Heart right ventricle (tissue), 16 donors: ENCODE measurements around the gene ADPRH. TPM values are rescaled to one million over a fixed set of nuclear protein-coding genes. Genes with fewer than 3 reads are reported as not detected.
A peak's percentile ranks its signal among the peaks of the same experiment; 100 is the strongest.

Experiments used
- ATAC-seq, 8 donors: fragments of 200-7000 bp; cut with Tn5 transposase; one replicate each; pipeline ENCODE4 v1.9.1; 2020; ENCODE audit warnings: mild to moderate bottlenecking in 8 of 8, moderate library complexity in 8 of 8, moderate number of reproducible peaks in 1 of 8
- DNase-seq, 2 donors: peaks; one replicate each; pipeline ENCODE4 v3.0.0-alpha.2; 2020
- H3K27ac ChIP-seq, 10 donors: fragments of 200-600 bp; sonication (generic) in 2 of 10; one replicate each; pipeline versions ENCODE4 v1.5.0 to v1.8.0; 2020 to 2022; ENCODE audit warnings: mild to moderate bottlenecking in 3 of 10
- H3K27me3 ChIP-seq, 7 donors: fragments of 200-600 bp; one replicate each; pipeline ENCODE4 v1.8.0; 2021 to 2022; ENCODE audit warnings: mild to moderate bottlenecking in 2 of 7
- H3K36me3 ChIP-seq, 9 donors: fragments of 200-600 bp; sonication (generic) in 1 of 9; one replicate each; pipeline versions ENCODE4 v1.5.0 to v1.8.0; 2020 to 2022; ENCODE audit warnings: mild to moderate bottlenecking in 2 of 9
- H3K4me1 ChIP-seq, 9 donors: fragments of 200-600 bp; sonication (generic) in 1 of 9; one replicate each; pipeline versions ENCODE4 v1.5.0 to v1.8.0; 2020 to 2022; ENCODE audit warnings: mild to moderate bottlenecking in 4 of 9
- H3K4me3 ChIP-seq, 10 donors: fragments of 200-600 bp; sonication (generic) in 2 of 10; one replicate each; pipeline versions ENCODE4 v1.5.0 to v1.8.0; 2020 to 2022; ENCODE audit warnings: mild to moderate bottlenecking in 7 of 10, moderate library complexity in 2 of 10
- H3K9me3 ChIP-seq, 11 donors: fragments of 200-600 bp in 10 of 11; sonication (generic) in 2 of 11; one replicate each; pipeline versions ENCODE4 v1.5.0 to v1.8.0; 2013 to 2022; ENCODE audit warnings: mild to moderate bottlenecking in 2 of 11, control low read depth in 1 of 11, moderate library complexity in 1 of 11
- CTCF ChIP-seq, 9 donors: fragments of 200-600 bp; sonication (generic) in 2 of 9; IDR thresholded peaks; one replicate each; pipeline versions ENCODE4 v1.5.0 to v1.8.0; 2021 to 2022; ENCODE audit warnings: antibody characterized with exemption in 9 of 9, mild to moderate bottlenecking in 5 of 9, moderate library complexity in 1 of 9
- WGBS, 2 donors: extraction: QIAGEN DNeasy Blood & Tissue Kit; methylation state at CpG; one replicate each; pipeline ENCODE4 v1.1.7; 2013; ENCODE audit warnings: inconsistent platforms in 1 of 2; 5-methylcytosine and 5-hydroxymethylcytosine counted together
- intact Hi-C, 10 donors: fragments of 100-400 bp; cut with DNase I; formaldehyde crosslinking; loops; one replicate each; pipeline versions ENCODE4 v1.11.1 to v1.14.2; 2022
- polyA plus RNA-seq, 2 donors: library from polyadenylated mRNA; stranded (reverse); fragments of 200-250 nt; gene quantifications; one replicate each; pipeline ENCODE4 v1.2.3, GENCODE V29; 2013
- total RNA-seq, 10 donors: library from RNA; stranded (reverse); fragmentation: NEBNext Ultra II Directional in 3 of 10; extraction: Animal tissue kit (Norgen Biotek cat#: 25700) in 3 of 10; gene quantifications; one replicate each; pipeline versions ENCODE4 v1.2.1 to v1.2.4, GENCODE V29; 2021 to 2023
- donor health status: Arrhythmogenic right ventricular cardiomyopathy.
- donor health status: ischemic (EF 13 %, LVEDD 7.1; RV severe dilation, severe dysfunction).
- donor health status: healthy with polysubstance abuse.
- donor health status: DM: no; HTN: yes; CAD: no.
- donor health status: DM: no; HTN: no; CAD: no.
- donor health status: ischemic (EF 25% LVEDD 6.9; RV normal size, moderate dysfunction).
- donor health status: ischemic (EF 25% LVEDD 5.7; RV mildly dilated, moderate dysfunction).
- donor health status: healthy.
- donor health status: DM: yes; HTN: yes; CAD: no.
- donor health status: Ischemic cardiomyopathy.
- donor health status: ischemic (EF 35%, LVEDD 5.7; RV mildly dilated, moderate dysfunction).
- donor health status: nonischemic (EF 11% LVEDD 7.7; RV severe dilation, severe dysfunction).
- donor health status: DM: yes; HTN: yes; CAD: no.
- donor health status: PGD.
- donor health status: ischemic (EF 29% LVEDD 5.4; RV normal size, mild dysfunction).
- donor health status: nonischemic (EF 23%, LVEDD 6.1; RV moderate dilation, normal function).

ADPRH gene
- total and polyA plus RNA-seq, 12 donors: 5.6 to 16.9 (median 10.5) TPM

- ATAC-seq: peak in 4 of 8 donors; percentile 20 to 35 (median 28)
- H3K9me3 ChIP-seq: no peaks in the 10 kb centered on the region
- H3K27ac ChIP-seq: no peak overlapping the region
- TF ChIP-seq CTCF (IDR thresholded peaks at IDR 0.05): no peak
- no peak for DNase-seq
- no peak overlapping the region for H3K4me3 ChIP-seq
- H3K27me3 ChIP-seq: no peaks in the 10 kb centered on the region
- WGBS, 2 donors: 70 to 79% methylated on average over 7 of the region's 7 CpGs
- H3K4me1 ChIP-seq: peaks cover 0 to 6% (median 0%) of the 10 kb centered on the region in 9 donors
- intact Hi-C loops: no loop called here
- H3K36me3 ChIP-seq: no peaks in the 10 kb centered on the region
These were observed 39.8 kb downstream of the ADPRH start for GRCh38 chr3:119619094-119619493.

GRCh38 chr3:119620899-119621298 lies 41.6 kb downstream of the ADPRH start:
- intact Hi-C loops: no loop called here
- DNase-seq: no peak
- TF ChIP-seq CTCF (IDR thresholded peaks at IDR 0.05): no peak
- Histone ChIP-seq H3K4me3 (no peak overlapping the region), H3K27ac (no peak overlapping the region), H3K4me1 (peaks cover 0 to 14% (median under 1%) of the 10 kb centered on the region in 9 donors), H3K27me3 (no peaks in the 10 kb centered on the region), H3K9me3 (no peaks in the 10 kb centered on the region), H3K36me3 (no peaks in the 10 kb centered on the region)
- WGBS, 2 donors: 89 to 93% methylated on average over 5 of the region's 5 CpGs
- ATAC-seq: no peak

- WGBS, 2 donors: 91 to 95% methylated on average over 9 of the region's 9 CpGs
- Histone ChIP-seq H3K27me3 (no peaks in the 10 kb centered on the region), H3K4me1 (peaks cover 0 to 41% (median 28%) of the 10 kb centered on the region in 9 donors), H3K4me3 (no peak overlapping the region), H3K9me3 (no peaks in the 10 kb centered on the region), H3K27ac (no peak overlapping the region), H3K36me3 (no peaks in the 10 kb centered on the region)
- ATAC-seq: no peak
- intact Hi-C loops: no loop called here
- no peak for TF ChIP-seq CTCF (IDR thresholded peaks at IDR 0.05)
- DNase-seq: no peak
These were observed 44.9 kb downstream of the ADPRH start for GRCh38 chr3:119624002-119624720.

- Histone ChIP-seq H3K4me1 (peaks cover 3 to 55% (median 42%) of the 10 kb centered on the region in 9 donors), H3K27me3 (no peaks in the 10 kb centered on the region), H3K27ac (peak overlapping the region in 1 of 10 donors; percentile 10), H3K4me3 (no peak overlapping the region), H3K9me3 (no peaks in the 10 kb centered on the region), H3K36me3 (no peaks in the 10 kb centered on the region)
- ATAC-seq: no peak
- intact Hi-C loops: no loop called here
- DNase-seq: no peak
- 66% methylated on average over 8 of the region's 8 CpGs for WGBS, 2 donors
- no peak for TF ChIP-seq CTCF (IDR thresholded peaks at IDR 0.05)
These were observed 46.3 kb downstream of the ADPRH start for GRCh38 chr3:119625451-119626153.
